ENCODE results near the gene SLC30A1. TPM values are rescaled to one million over a fixed set of nuclear protein-coding genes. Genes with fewer than 3 reads are reported as not detected.

SLC30A1 gene
- total RNA-seq, 1 donor from 2014 or later: 19.2 TPM

GRCh38 chr1:211612786-211613107 is 33.8 kb upstream of the SLC30A1 start:
- Histone ChIP-seq H3K4me3 (no peak overlapping the region), H3K27ac (no peak overlapping the region), H3K27me3 (no peaks in the 10 kb centered on the region), H3K36me3 (no peaks in the 10 kb centered on the region), H3K4me1 (peaks cover 22% of the 10 kb centered on the region), H3K9me3 (no peaks in the 10 kb centered on the region)
- intact Hi-C loops (cut with DNase I): no loop called here
- DNase-seq (ENCODE audit: extremely low spot score in 2 of 2): no peak
- TF ChIP-seq POLR2A (IDR thresholded peaks at IDR 0.05) (no peak), POLR2AphosphoS5 (IDR thresholded peaks at IDR 0.05; ENCODE audit: insufficient read depth in 1 of 2, low read depth in 1 of 2) (no peak), CTCF (IDR thresholded peaks at IDR 0.05) (no peak)

GRCh38 chr1:211611818-211612217 is 32.9 kb upstream of the SLC30A1 start:
- Histone ChIP-seq H3K36me3 (no peaks in the 10 kb centered on the region), H3K27me3 (no peaks in the 10 kb centered on the region), H3K4me3 (no peak overlapping the region), H3K9me3 (no peaks in the 10 kb centered on the region), H3K27ac (no peak overlapping the region), H3K4me1 (peaks cover 20% of the 10 kb centered on the region)
- TF ChIP-seq POLR2A (IDR thresholded peaks at IDR 0.05) (no peak), POLR2AphosphoS5 (IDR thresholded peaks at IDR 0.05; ENCODE audit: insufficient read depth in 1 of 2, low read depth in 1 of 2) (no peak), CTCF (IDR thresholded peaks at IDR 0.05) (no peak)
- intact Hi-C loops (cut with DNase I): no loop called here
- DNase-seq (ENCODE audit: extremely low spot score in 2 of 2): no peak

GRCh38 chr1:211610779-211611556 is 32.0 kb upstream of the SLC30A1 start:
- no peak overlapping the region for H3K27ac ChIP-seq
- no peaks in the 10 kb centered on the region for H3K27me3 ChIP-seq
- H3K36me3 ChIP-seq: no peaks in the 10 kb centered on the region
- no peak overlapping the region for H3K4me3 ChIP-seq
- no peaks in the 10 kb centered on the region for H3K9me3 ChIP-seq
- H3K4me1 ChIP-seq: peaks cover 14% of the 10 kb centered on the region
- intact Hi-C loops (cut with DNase I): no loop called here
- DNase-seq (ENCODE audit: extremely low spot score in 2 of 2): no peak
- TF ChIP-seq POLR2A (IDR thresholded peaks at IDR 0.05) (no peak), CTCF (IDR thresholded peaks at IDR 0.05) (no peak), POLR2AphosphoS5 (IDR thresholded peaks at IDR 0.05; ENCODE audit: insufficient read depth in 1 of 2, low read depth in 1 of 2) (no peak)

- intact Hi-C loops (cut with DNase I): no loop called here
- H3K27ac ChIP-seq: no peak overlapping the region
- H3K27me3 ChIP-seq: no peaks in the 10 kb centered on the region
Measured at GRCh38 chr1:211609120-211610024, 30.4 kb upstream of the SLC30A1 start.

More at GRCh38 chr1:211609120-211610024, 30.4 kb upstream of the SLC30A1 start:
- TF ChIP-seq POLR2A (IDR thresholded peaks at IDR 0.05): no peak
- no peak for TF ChIP-seq POLR2AphosphoS5 (IDR thresholded peaks at IDR 0.05; ENCODE audit: insufficient read depth in 1 of 2, low read depth in 1 of 2)
- no peak for TF ChIP-seq CTCF (IDR thresholded peaks at IDR 0.05)
- DNase-seq (ENCODE audit: extremely low spot score in 2 of 2): no peak
- H3K4me3 ChIP-seq: no peak overlapping the region
- H3K4me1 ChIP-seq: peaks cover 14% of the 10 kb centered on the region
- H3K9me3 ChIP-seq: no peaks in the 10 kb centered on the region
- no peaks in the 10 kb centered on the region for H3K36me3 ChIP-seq
